D341Med (cell line): Measurements from ENCODE around the gene CIDEB.
"Not testable (repeated sequence)": the region's sequence is repeated elsewhere in the genome, so short reads cannot be mapped to it uniquely, and the experiment has no call there.

Experiments used
- DNase-seq: peaks from one replicate; pipeline ENCODE4 v3.0.0; 2012; ENCODE audit warnings: low spot score

The CIDEB gene

GRCh38 chr14:24332268-24332993 is 24.7 kb upstream of the CIDEB start:
- peak; percentile 84 for DNase-seq

- DNase-seq: no peak
These were observed 24.0 kb upstream of the CIDEB start for GRCh38 chr14:24331731-24332267.

DNA sequence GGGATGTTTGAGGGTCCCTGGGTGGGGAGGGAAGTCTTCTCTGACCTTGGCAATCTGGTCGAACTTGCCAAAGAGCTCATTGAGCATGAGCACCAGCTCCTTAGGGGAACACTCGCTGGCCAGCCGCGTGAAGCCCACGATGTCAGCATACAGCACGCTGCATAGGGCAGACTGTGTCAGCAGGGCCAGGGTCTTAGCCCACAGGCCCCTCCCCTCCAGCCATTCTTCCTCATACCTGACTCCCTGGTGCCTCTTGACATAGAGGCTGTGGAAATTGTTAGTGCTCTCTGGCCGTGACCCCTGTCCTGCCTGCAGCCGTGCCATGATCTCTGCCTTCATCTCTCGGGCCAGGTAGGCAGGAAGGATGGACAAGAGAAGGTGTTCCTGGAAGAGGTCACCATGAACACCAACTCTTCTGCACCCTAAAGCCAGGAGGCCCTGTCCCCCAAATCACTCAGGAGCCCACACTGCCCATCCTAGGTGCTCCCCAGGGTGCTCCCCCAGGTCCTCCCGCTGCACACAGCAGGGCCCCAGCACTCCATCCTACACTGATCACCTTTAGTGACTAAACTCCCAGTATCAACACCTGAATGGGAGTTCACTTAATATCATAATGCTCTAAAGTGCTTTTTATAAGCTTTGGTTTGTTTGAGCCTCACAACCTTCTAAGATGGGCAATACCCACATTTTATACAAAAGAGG is 23.3 kb upstream of the CIDEB start:
- DNase-seq: no peak

DNA sequence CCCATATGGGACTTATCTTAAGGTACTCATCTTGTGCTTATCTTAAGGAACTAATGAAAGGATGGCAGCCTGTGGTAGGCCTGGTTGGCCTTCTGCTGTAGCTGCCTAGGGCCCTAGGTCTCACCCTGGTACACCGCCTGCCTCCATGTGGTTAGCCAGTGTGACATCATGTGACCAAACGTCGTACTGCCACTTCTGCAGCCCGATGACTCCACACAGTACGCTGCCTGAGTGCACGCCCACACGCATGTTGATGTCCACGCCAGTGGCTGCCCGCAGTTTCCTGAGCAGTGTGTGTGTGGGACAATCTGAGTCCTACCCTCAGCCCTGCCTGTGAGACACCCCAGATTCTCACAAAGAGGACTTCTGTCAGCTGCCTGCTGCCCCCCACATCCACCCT is 22.0 kb upstream of the CIDEB start:
- DNase-seq: no peak

- no peak for DNase-seq
These were observed 21.4 kb upstream of the CIDEB start for GRCh38 chr14:24329073-24329663.

DNA sequence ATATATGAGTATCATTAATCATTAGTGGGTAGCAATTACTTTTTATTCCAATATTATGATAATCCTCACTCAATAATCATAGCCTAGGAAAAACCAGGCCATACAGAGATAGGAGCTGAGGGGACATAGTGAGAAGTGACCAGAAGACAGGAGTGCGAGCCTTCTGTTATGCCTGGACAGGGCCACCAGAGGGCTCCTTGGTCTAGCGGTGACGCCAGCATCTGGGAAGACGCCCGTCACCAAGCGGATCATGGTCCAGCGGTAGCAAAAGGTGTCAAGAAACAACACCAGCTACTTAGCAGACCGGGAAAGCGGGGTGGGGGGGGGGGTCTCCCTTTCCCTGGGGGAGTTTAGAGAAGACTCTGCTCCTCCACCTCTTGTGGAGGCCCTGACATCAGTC is 20.1 kb upstream of the CIDEB start:
- not testable (repeated sequence) for DNase-seq

GRCh38 chr14:24327303-24327702 is 19.5 kb upstream of the CIDEB start:
- DNase-seq: no peak

DNA sequence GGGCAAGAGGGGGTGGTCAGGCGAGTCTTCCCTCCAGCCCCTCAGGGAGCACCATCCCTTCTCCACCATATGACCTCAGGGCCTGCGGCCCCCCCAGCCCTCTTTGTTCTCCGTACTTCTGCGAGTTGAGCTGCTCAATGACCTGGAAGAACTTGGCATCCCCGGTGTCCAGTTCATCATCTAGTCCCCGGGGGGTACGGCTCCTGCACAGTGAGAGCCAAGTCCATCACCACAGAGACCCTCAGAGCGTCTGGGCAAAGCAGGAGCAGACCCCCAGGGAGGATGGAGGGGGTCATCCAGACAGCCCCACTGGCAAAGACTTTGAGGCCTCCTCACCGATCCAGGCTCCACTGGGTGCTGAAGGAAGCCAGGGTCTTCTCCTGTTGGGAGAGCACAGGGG is 18.2 kb upstream of the CIDEB start:
- no peak for DNase-seq

DNA sequence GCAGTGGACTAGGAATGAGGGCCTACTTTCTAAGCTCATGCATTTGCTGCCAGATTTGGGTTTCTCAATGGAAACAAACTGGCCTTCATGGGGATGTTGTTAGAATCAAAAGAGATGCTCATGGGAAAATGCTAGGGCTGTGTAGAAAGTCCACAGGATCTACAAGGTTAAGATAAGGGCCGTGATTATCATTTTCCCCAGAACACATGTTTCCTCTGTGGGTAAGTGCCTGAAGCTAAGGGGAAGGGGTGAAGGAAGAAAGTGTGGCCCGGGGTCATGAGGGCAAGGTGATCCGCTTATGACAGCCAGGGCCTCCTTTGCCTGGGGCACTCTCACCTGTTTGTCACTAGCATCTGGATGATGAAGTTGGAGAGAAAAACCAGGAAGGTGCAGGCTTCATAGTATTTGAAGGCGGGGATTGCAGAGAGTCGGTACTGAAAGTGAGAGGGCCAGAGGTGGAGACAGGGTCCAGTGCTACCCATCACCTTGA is 17.3 kb upstream of the CIDEB start:
- DNase-seq: no peak

DNA sequence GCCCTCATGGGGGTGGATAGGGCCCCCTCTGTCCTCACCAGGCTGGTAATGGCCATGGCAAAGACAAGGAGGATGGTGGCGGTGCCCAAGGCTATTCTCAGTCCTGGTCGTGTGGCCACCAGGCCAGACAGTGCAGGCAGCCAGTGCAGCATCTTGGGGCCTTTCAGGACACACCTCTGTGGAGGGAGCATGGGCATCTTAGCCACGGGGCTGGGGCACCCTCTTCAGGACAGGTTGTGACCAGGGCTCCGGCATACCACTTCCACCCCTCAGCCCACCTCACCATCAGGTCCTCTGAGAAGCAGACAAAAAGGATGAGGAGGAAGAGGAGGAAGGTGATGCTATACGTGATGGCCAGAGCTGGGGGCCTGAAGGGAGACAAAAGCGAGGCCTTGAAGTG is 16.2 kb upstream of the CIDEB start:
- no peak for DNase-seq

- DNase-seq: no peak
These were observed 15.6 kb upstream of the CIDEB start for GRCh38 chr14:24323341-24323740.

DNA sequence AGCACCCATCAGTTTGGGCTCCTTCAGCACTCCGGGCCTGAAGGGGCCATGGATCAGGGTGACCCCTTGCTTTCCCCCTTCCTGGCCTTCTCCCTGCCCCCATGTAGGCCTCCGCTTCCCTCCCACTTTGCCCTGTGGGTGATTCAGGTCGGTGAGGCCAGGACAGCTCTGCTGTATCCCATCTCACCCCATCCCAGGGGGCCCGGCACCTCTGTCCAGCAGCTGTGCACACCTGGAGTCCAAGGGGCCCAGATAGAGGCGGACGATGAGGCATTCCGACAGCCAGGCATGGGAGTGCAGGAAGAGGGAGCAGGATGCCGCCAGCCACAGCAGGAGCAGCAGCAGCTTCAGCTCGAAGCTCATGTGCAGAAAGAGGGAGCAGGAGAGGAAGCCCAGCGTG is 14.9 kb upstream of the CIDEB start:
- no peak for DNase-seq

- no peak for DNase-seq
These were observed 13.6 kb upstream of the CIDEB start for GRCh38 chr14:24321212-24321975.

GRCh38 chr14:24317141-24317928 is 9.6 kb upstream of the CIDEB start:
- no peak for DNase-seq

GRCh38 chr14:24316597-24316950 is 8.8 kb upstream of the CIDEB start:
- no peak for DNase-seq

GRCh38 chr14:24315807-24316596 is 8.2 kb upstream of the CIDEB start:
- DNase-seq: no peak

- DNase-seq: no peak
These were observed 7.5 kb upstream of the CIDEB start for GRCh38 chr14:24315243-24315806.

DNA sequence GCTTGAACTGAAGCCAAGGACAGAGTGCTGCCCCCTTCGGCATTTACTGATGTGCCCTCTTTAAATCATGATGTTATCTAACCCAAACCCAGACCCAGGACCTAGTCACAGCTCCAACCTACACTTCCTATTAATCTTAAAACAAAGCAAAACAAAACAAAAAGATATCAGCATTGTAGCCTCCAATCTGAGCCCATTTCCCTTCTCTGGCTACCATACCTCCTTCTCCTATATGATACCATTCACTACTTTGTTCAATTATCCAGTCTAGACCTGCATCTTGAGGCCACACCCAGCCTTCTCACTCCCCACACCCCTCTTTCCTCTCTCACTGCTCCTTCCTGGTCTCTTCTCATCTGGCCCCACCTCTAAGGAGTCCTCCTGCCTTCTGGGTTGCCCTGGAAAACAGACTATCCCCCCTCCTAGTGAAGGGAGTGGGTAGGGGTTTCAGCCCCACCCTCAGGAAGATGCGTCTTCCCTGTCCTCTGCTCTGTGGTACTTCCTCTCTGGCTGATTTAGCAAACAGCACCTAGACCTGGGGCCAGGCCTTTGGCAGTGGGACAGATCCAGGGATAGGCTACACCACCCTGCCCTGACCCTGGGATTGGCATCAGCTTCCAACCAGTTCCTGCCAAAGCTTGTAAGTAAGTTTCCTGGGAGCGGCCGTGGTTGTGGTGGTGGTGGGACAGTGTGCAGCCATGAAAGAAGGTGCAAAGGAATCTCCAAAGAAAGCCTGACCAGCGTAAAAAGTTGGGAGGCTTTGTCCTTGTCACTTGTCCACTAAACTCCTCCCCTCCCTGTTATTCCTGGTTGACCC is 6.8 kb upstream of the CIDEB start:
- DNase-seq: no peak

- no peak for DNase-seq
These were observed 6.1 kb upstream of the CIDEB start for GRCh38 chr14:24313913-24314312.
